Liver (tissue), 9 donors: Measurements from ENCODE around the gene COL6A2. TPM values are rescaled to one million over a fixed set of nuclear protein-coding genes. Genes with fewer than 3 reads are reported as not detected.

ENCODE experiments used
- DNase-seq: peaks from one replicate; pipeline ENCODE4 v3.0.0-alpha.2; 2017; ENCODE audit warnings: low spot score
- H3K27ac ChIP-seq, 2 donors: one replicate each; pipeline ENCODE4 v1.7.0; 2013; ENCODE audit warnings: inconsistent platforms in 2 of 2, low read length in 2 of 2, control low read depth in 1 of 2, low read depth in 1 of 2, mild to moderate bottlenecking in 1 of 2
- H3K27me3 ChIP-seq, 4 donors: one replicate each; pipeline versions ENCODE4 v1.6.1 to v1.7.0; 2013; ENCODE audit warnings: low read length in 3 of 4, inconsistent platforms in 1 of 4, mild to moderate bottlenecking in 1 of 4, moderate library complexity in 1 of 4; ENCODE audit not compliant: control insufficient read depth in 4 of 4, insufficient read depth in 4 of 4
- H3K36me3 ChIP-seq, 4 donors: one replicate each; pipeline versions ENCODE4 v1.6.1 to v1.7.0; 2013; ENCODE audit warnings: low read length in 3 of 4, mild to moderate bottlenecking in 3 of 4, low read depth in 1 of 4, moderate library complexity in 1 of 4; ENCODE audit not compliant: control insufficient read depth in 4 of 4, insufficient read depth in 3 of 4
- H3K4me1 ChIP-seq, 4 donors: one replicate each; pipeline versions ENCODE4 v1.6.1 to v1.7.0; 2013; ENCODE audit warnings: low read length in 3 of 4, mild to moderate bottlenecking in 3 of 4, moderate library complexity in 1 of 4; ENCODE audit not compliant: control insufficient read depth in 4 of 4, insufficient read depth in 4 of 4
- H3K4me3 ChIP-seq, 3 donors: one replicate each; pipeline versions ENCODE4 v1.6.1 to v1.7.0; 2013; ENCODE audit warnings: low read length in 3 of 3, control low read depth in 1 of 3, low read depth in 1 of 3, mild to moderate bottlenecking in 1 of 3
- H3K9ac ChIP-seq, 2 donors: one replicate each; pipeline ENCODE4 v1.7.0; 2013; ENCODE audit warnings: low read length in 2 of 2, mild to moderate bottlenecking in 2 of 2, moderate library complexity in 2 of 2, control low read depth in 1 of 2, low read depth in 1 of 2
- H3K9me3 ChIP-seq, 4 donors: one replicate each; pipeline versions ENCODE4 v1.6.1 to v1.7.0; 2013; ENCODE audit warnings: low read length in 3 of 4; ENCODE audit not compliant: control insufficient read depth in 4 of 4
- EGR1 ChIP-seq, 2 donors: IDR thresholded peaks; 2 replicates each; pipeline ENCODE4 v1.6.1; 2016 to 2018; ENCODE audit warnings: antibody characterized with exemption in 2 of 2, low read depth in 2 of 2
- FOXA1 ChIP-seq: IDR thresholded peaks from 2 replicates; pipeline ENCODE4 v1.6.1; 2016; ENCODE audit warnings: antibody characterized with exemption
- GABPA ChIP-seq, 2 donors: IDR thresholded peaks in 1 of 2; conservative IDR thresholded peaks in 1 of 2; 2 replicates each; pipeline ENCODE4 v1.6.1; 2016; ENCODE audit warnings: antibody characterized with exemption in 2 of 2, mild to moderate bottlenecking in 1 of 2, moderate library complexity in 1 of 2
- HNF4G ChIP-seq: IDR thresholded peaks from 2 replicates; pipeline ENCODE4 v1.6.1; 2016; ENCODE audit warnings: antibody characterized with exemption
- JUND ChIP-seq, 2 donors: IDR thresholded peaks; 2 replicates each; pipeline ENCODE4 v1.6.1; 2016; ENCODE audit warnings: antibody characterized with exemption in 2 of 2
- NR2F2 ChIP-seq: IDR thresholded peaks from 2 replicates; pipeline ENCODE4 v1.6.1; 2016; ENCODE audit warnings: antibody characterized with exemption
- RAD21 ChIP-seq, 2 donors: IDR thresholded peaks; 2 replicates each; pipeline ENCODE4 v1.6.1; 2016; ENCODE audit warnings: antibody characterized with exemption in 2 of 2, mild to moderate bottlenecking in 2 of 2
- RXRA ChIP-seq, 2 donors: IDR thresholded peaks; 2 replicates each; pipeline ENCODE4 v1.6.1; 2017 to 2018; ENCODE audit warnings: antibody characterized with exemption in 2 of 2, mild to moderate bottlenecking in 1 of 2
- TAF1 ChIP-seq: conservative IDR thresholded peaks from 2 replicates; pipeline ENCODE4 v1.6.1; 2016; ENCODE audit warnings: antibody characterized with exemption, mild to moderate bottlenecking
- YY1 ChIP-seq: IDR thresholded peaks from 2 replicates; pipeline ENCODE4 v1.6.1; 2016; ENCODE audit warnings: antibody characterized with exemption, mild to moderate bottlenecking
- WGBS: extraction: QIAGEN DNeasy Blood & Tissue Kit; methylation state at CpG from one replicate; pipeline ENCODE4 v1.1.7; 2013; 5-methylcytosine and 5-hydroxymethylcytosine counted together
- polyA plus RNA-seq, 2 donors: library from polyadenylated mRNA; stranded (reverse) in 1 of 2; unstranded in 1 of 2; fragments of 200-250 nt in 1 of 2; fragments of >200 nt in 1 of 2; fragmentation: Nextera tagmentation in 1 of 2; extraction: Ambion mirVana in 1 of 2; gene quantifications; one replicate each; pipeline versions ENCODE4 v1.2.1 to v1.2.3, GENCODE V29; 2013 to 2015
- total RNA-seq, 2 donors: library from RNA; depleted of rRNA; stranded (reverse); fragments of >200 nt; gene quantifications; one replicate each; pipeline ENCODE4 v1.2.3, GENCODE V29; 2014
- TF ChIP-seq, protein P1 (sequence below): IDR thresholded peaks from 2 replicates; pipeline ENCODE4 v1.6.1; 2016; ENCODE audit warnings: antibody characterized with exemption
- TF ChIP-seq, protein P2 (sequence below): fragments of 150-350 bp; IDR thresholded peaks from 2 replicates; pipeline ENCODE4 v1.5.1; 2017; ENCODE audit warnings: improper control_type of control experiment, low read depth, low read length; ENCODE audit not compliant: missing input control
- TF ChIP-seq, protein P3 (sequence below): IDR thresholded peaks from 2 replicates; pipeline ENCODE4 v1.6.1; 2016; ENCODE audit warnings: antibody characterized with exemption
- TF ChIP-seq, protein P4 (sequence below): IDR thresholded peaks from 2 replicates; pipeline ENCODE4 v1.6.1; 2016; ENCODE audit warnings: antibody characterized with exemption
- TF ChIP-seq, protein P5 (sequence below): IDR thresholded peaks from 2 replicates; pipeline ENCODE4 v1.6.1; 2016; ENCODE audit warnings: antibody characterized with exemption, mild to moderate bottlenecking
- donor health status: healthy.
- donor health status: healthy.
- donor health status: healthy.
- donor health status: healthy.
- donor health status: healthy.

COL6A2 gene
- total and polyA plus RNA-seq, 4 donors, result 5.8 to 80.8 (median 41.7) TPM

DNA sequence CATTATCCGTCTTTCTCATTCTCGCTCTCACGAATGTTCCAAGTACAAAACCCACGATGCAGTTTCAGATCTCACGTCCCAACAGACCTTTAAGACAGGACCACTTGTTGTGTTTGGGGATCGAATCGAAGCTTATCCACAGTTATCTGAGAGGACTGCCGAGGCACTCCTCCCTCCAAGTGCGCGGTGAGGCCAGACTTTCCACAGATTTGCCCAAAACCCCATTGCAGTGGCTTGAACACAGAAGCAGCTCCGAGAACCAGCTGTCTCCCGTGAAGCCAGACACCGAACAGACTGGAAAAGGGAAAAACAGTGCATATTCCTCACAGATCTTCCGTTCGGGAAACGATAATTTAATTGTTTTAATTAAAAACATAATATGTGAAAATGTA lies 46.5 kb upstream of the COL6A2 start:
- WGBS, result 82% methylated on average over 16 of the region's 16 CpGs
- Histone ChIP-seq H3K27ac (no peak overlapping the region), H3K4me1 (no peaks in the 10 kb centered on the region), H3K9me3 (no peaks in the 10 kb centered on the region), H3K9ac (no peak overlapping the region), H3K36me3 (no peaks in the 10 kb centered on the region), H3K4me3 (no peak overlapping the region), H3K27me3 (no peaks in the 10 kb centered on the region)
- DNase-seq, result no peak
- TF ChIP-seq, protein P1, sequence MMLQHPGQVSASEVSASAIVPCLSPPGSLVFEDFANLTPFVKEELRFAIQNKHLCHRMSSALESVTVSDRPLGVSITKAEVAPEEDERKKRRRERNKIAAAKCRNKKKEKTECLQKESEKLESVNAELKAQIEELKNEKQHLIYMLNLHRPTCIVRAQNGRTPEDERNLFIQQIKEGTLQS, result no peak
- TF ChIP-seq, protein P2, sequence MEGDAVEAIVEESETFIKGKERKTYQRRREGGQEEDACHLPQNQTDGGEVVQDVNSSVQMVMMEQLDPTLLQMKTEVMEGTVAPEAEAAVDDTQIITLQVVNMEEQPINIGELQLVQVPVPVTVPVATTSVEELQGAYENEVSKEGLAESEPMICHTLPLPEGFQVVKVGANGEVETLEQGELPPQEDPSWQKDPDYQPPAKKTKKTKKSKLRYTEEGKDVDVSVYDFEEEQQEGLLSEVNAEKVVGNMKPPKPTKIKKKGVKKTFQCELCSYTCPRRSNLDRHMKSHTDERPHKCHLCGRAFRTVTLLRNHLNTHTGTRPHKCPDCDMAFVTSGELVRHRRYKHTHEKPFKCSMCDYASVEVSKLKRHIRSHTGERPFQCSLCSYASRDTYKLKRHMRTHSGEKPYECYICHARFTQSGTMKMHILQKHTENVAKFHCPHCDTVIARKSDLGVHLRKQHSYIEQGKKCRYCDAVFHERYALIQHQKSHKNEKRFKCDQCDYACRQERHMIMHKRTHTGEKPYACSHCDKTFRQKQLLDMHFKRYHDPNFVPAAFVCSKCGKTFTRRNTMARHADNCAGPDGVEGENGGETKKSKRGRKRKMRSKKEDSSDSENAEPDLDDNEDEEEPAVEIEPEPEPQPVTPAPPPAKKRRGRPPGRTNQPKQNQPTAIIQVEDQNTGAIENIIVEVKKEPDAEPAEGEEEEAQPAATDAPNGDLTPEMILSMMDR, result no peak
- no peak for TF ChIP-seq GABPA (IDR thresholded peaks at IDR 0.05 in 1 of 2, conservative IDR thresholded peaks at IDR 0.05 in 1 of 2)
- no peak for TF ChIP-seq YY1
- TF ChIP-seq, protein P3, sequence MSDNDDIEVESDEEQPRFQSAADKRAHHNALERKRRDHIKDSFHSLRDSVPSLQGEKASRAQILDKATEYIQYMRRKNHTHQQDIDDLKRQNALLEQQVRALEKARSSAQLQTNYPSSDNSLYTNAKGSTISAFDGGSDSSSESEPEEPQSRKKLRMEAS, result no peak
- no peak for TF ChIP-seq TAF1
- TF ChIP-seq, protein P4, sequence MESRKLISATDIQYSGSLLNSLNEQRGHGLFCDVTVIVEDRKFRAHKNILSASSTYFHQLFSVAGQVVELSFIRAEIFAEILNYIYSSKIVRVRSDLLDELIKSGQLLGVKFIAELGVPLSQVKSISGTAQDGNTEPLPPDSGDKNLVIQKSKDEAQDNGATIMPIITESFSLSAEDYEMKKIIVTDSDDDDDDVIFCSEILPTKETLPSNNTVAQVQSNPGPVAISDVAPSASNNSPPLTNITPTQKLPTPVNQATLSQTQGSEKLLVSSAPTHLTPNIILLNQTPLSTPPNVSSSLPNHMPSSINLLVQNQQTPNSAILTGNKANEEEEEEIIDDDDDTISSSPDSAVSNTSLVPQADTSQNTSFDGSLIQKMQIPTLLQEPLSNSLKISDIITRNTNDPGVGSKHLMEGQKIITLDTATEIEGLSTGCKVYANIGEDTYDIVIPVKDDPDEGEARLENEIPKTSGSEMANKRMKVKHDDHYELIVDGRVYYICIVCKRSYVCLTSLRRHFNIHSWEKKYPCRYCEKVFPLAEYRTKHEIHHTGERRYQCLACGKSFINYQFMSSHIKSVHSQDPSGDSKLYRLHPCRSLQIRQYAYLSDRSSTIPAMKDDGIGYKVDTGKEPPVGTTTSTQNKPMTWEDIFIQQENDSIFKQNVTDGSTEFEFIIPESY, result no peak
- TF ChIP-seq FOXA1, result no peak
- TF ChIP-seq HNF4G, result no peak

DNA sequence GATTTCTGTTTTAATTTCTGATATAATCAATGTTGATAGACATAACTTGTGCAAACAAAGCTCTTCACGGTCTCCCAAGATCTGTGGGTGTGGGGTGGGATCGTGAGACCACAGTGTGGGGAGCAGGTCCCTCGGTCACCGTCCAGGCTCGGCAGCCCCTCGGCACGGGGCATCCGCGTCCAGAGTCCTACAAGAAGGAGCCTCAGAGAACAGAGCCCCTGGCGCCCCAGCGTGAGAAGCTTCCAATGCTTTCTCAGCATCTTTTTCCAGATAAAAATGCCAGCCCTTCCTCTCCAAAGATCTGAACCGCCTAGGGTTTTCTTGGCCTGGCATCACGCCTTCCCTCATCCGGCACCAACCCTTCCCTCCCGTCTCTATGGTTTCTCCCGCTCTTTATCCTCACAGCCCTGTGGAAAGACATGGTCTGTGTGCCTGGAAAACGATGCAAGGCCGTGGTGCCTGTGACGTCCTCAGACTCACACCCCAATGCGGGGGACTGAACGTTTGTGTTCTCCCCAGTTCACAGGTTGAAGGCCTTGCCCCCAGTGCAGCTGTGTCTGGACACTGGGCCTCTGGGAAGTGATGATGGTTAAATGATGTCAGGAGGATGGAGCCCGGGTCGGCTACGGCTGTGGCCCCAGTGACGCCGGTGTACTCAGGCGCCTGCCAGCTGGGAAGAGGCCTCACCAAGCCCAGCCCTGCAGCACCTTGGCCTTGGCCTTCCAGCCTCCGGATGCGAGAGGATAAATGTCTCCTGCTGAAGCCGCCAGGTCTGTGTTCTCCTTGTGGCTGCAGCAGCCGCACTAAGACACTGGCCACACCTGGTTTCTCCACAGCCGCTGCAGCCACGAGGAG lies 45.9 kb upstream of the COL6A2 start:
- TF ChIP-seq JUND (IDR thresholded peaks at IDR 0.05) (no peak), EGR1 (IDR thresholded peaks at IDR 0.05; ENCODE audit: low read depth in 2 of 2) (no peak), RXRA (IDR thresholded peaks at IDR 0.05) (no peak), NR2F2 (no peak), RAD21 (IDR thresholded peaks at IDR 0.05) (no peak), YY1 (no peak), HNF4G (no peak), GABPA (IDR thresholded peaks at IDR 0.05 in 1 of 2, conservative IDR thresholded peaks at IDR 0.05 in 1 of 2) (no peak)
- TF ChIP-seq, protein P5, sequence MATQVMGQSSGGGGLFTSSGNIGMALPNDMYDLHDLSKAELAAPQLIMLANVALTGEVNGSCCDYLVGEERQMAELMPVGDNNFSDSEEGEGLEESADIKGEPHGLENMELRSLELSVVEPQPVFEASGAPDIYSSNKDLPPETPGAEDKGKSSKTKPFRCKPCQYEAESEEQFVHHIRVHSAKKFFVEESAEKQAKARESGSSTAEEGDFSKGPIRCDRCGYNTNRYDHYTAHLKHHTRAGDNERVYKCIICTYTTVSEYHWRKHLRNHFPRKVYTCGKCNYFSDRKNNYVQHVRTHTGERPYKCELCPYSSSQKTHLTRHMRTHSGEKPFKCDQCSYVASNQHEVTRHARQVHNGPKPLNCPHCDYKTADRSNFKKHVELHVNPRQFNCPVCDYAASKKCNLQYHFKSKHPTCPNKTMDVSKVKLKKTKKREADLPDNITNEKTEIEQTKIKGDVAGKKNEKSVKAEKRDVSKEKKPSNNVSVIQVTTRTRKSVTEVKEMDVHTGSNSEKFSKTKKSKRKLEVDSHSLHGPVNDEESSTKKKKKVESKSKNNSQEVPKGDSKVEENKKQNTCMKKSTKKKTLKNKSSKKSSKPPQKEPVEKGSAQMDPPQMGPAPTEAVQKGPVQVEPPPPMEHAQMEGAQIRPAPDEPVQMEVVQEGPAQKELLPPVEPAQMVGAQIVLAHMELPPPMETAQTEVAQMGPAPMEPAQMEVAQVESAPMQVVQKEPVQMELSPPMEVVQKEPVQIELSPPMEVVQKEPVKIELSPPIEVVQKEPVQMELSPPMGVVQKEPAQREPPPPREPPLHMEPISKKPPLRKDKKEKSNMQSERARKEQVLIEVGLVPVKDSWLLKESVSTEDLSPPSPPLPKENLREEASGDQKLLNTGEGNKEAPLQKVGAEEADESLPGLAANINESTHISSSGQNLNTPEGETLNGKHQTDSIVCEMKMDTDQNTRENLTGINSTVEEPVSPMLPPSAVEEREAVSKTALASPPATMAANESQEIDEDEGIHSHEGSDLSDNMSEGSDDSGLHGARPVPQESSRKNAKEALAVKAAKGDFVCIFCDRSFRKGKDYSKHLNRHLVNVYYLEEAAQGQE, result no peak
- Histone ChIP-seq H3K4me1 (no peaks in the 10 kb centered on the region), H3K27ac (no peak overlapping the region), H3K27me3 (no peaks in the 10 kb centered on the region), H3K9me3 (no peaks in the 10 kb centered on the region), H3K36me3 (no peaks in the 10 kb centered on the region), H3K4me3 (no peak overlapping the region), H3K9ac (no peak overlapping the region)
- peak; percentile 29 for DNase-seq
- 87% methylated on average over 33 of the region's 33 CpGs for WGBS
